Colonic mucosa (tissue), 4 donors: Measurements from ENCODE around the gene TNK1. TPM values are rescaled to one million over a fixed set of nuclear protein-coding genes. Genes with fewer than 3 reads are reported as not detected.

Source experiments
- DNase-seq: peaks from one replicate; pipeline ENCODE4 v3.0.0-alpha.2; 2020
- H3K27ac ChIP-seq: fragments of 200-600 bp; one replicate; pipeline ENCODE4 v1.8.0; 2021
- H3K27me3 ChIP-seq: fragments of 200-600 bp; one replicate; pipeline ENCODE4 v1.8.0; 2021
- H3K36me3 ChIP-seq: fragments of 200-600 bp; one replicate; pipeline ENCODE4 v1.8.0; 2021
- H3K4me1 ChIP-seq: fragments of 200-600 bp; one replicate; pipeline ENCODE4 v1.8.0; 2021; ENCODE audit warnings: mild to moderate bottlenecking
- H3K4me3 ChIP-seq: fragments of 200-600 bp; one replicate; pipeline ENCODE4 v1.8.0; 2021
- H3K9ac ChIP-seq, 2 donors: one replicate each; pipeline ENCODE4 v1.7.0; 2013; ENCODE audit warnings: control low read depth in 2 of 2, low read depth in 2 of 2, low read length in 2 of 2
- H3K9me3 ChIP-seq: fragments of 200-600 bp; one replicate; pipeline ENCODE4 v1.8.0; 2021
- intact Hi-C: fragments of 100-400 bp; cut with DNase I; formaldehyde crosslinking; loops from one replicate; pipeline ENCODE4 v1.14.1; 2022
- total RNA-seq, 2 donors: library from RNA; stranded (reverse); fragmentation: NEBNext Ultra II Directional in 1 of 2; extraction: Animal tissue kit (Norgen Biotek cat#: 25700) in 1 of 2; gene quantifications; one replicate each; pipeline ENCODE4 v1.2.1, GENCODE V29; 2021
- TF ChIP-seq, protein P1 (sequence below): fragments of 200-600 bp; IDR thresholded peaks from one replicate; pipeline ENCODE4 v1.8.0; 2022; ENCODE audit warnings: antibody characterized with exemption, mild to moderate bottlenecking
- donor health status: healthy.
- donor health status: DM: no; HTN: no; CAD: no.
- donor health status: DM: no; HTN: no; CAD: no.

Gene TNK1
- total RNA-seq, 2 donors from 2014 or later, result 18.0 to 22.6 TPM

GRCh38 chr17:7348478-7349242, 32.2 kb upstream of the TNK1 start:
- no peak for DNase-seq
- no peaks in the 10 kb centered on the region for H3K27me3 ChIP-seq
- H3K9ac ChIP-seq, result peak overlapping the region in 1 of 2 donors; percentile 20
- TF ChIP-seq, protein P1, sequence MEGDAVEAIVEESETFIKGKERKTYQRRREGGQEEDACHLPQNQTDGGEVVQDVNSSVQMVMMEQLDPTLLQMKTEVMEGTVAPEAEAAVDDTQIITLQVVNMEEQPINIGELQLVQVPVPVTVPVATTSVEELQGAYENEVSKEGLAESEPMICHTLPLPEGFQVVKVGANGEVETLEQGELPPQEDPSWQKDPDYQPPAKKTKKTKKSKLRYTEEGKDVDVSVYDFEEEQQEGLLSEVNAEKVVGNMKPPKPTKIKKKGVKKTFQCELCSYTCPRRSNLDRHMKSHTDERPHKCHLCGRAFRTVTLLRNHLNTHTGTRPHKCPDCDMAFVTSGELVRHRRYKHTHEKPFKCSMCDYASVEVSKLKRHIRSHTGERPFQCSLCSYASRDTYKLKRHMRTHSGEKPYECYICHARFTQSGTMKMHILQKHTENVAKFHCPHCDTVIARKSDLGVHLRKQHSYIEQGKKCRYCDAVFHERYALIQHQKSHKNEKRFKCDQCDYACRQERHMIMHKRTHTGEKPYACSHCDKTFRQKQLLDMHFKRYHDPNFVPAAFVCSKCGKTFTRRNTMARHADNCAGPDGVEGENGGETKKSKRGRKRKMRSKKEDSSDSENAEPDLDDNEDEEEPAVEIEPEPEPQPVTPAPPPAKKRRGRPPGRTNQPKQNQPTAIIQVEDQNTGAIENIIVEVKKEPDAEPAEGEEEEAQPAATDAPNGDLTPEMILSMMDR, result no peak
- H3K36me3 ChIP-seq, result no peaks in the 10 kb centered on the region
- H3K4me1 ChIP-seq, result peaks cover 9% of the 10 kb centered on the region
- H3K9me3 ChIP-seq, result no peaks in the 10 kb centered on the region
- intact Hi-C loops, result loop anchor here (5.0 kb wide), 1 partner anchor 296 kb away; no protein-coding TSS in a partner anchor
- no peak overlapping the region for H3K27ac ChIP-seq
- no peak overlapping the region for H3K4me3 ChIP-seq

DNA sequence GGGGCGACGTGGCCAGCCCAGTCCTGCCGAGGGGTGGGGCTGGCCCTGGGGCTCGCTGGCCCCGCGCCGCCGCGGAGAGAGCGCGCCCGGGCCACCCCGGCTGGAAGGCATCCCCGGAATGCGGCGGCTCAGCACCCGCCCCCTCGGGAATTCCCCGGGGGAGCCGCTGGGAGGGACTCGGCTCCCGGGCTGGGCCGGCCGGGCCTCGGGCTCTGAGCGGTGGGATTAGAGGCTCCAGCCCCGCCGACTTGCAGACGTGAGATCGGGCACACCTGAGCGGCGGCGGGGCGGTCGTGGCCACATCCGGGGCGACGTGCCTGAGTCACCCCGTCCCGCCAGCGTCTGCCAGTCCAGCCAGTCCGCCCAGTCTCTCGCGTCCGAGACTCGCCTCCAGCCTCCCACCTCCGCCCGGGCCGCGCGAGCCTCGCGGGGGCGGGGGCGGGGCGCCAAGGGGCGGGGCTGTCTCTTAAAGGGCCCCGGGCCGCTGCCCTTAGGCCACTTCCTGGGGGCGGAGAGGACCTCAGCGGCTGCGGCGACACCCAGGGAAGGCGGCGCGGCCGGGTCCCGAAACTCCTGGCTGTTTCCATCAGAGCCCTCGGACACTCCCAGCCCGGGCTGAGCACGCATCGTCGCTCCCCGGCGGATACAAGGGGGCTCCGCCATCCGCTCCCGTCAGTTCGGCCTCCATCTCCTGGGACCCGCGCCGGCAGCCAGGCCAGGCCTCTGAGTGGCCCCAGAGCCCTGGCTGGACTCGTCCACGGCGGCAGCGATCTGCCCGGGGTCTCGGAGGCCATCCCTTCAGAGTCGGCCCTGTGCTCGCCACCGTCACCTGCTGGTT, 29.0 kb upstream of the TNK1 start, which contains the start of gene KCTD11:
Gene KCTD11, plus strand, starts transcription at position 498 of the 838 bp plus-strand sequence.
- TF ChIP-seq, protein P1, result no peak
- intact Hi-C loops, result loop anchor here (10.0 kb wide), 2 partner anchors 163 to 213 kb away; partner anchors contain the start of gene SENP3

GRCh38 chr17:7352503-7352889, 28.4 kb upstream of the TNK1 start:
- Histone ChIP-seq H3K36me3 (no peaks in the 10 kb centered on the region), H3K4me1 (peaks cover 14% of the 10 kb centered on the region), H3K27ac (peak overlapping the region; percentile 99), H3K27me3 (no peaks in the 10 kb centered on the region), H3K9me3 (no peaks in the 10 kb centered on the region), H3K4me3 (peak overlapping the region; percentile 79), H3K9ac (peak overlapping the region; percentile 84 to 98)
- TF ChIP-seq, protein P1, result peak; percentile 37
- intact Hi-C loops, result loop anchor here (10.0 kb wide), 2 partner anchors 162 to 212 kb away; partner anchors contain the start of gene SENP3
- DNase-seq, result no peak

More for the DNA sequence above, 29.0 kb upstream of the TNK1 start, which contains the start of gene KCTD11:
- peak within 1 kb of the TSS; percentile 79 for H3K4me3 ChIP-seq
- H3K4me1 ChIP-seq, result peaks cover 14% of the 10 kb centered on the region
- H3K27ac ChIP-seq, result peak within 1 kb of the TSS; percentile 99
- H3K9me3 ChIP-seq, result no peaks in the 10 kb centered on the region
- peak; percentile 94 for DNase-seq
- H3K9ac ChIP-seq, result peak within 1 kb of the TSS; percentile 93 to 98
- H3K36me3 ChIP-seq, result no peaks in the 10 kb centered on the region
- no peaks in the 10 kb centered on the region for H3K27me3 ChIP-seq

- Histone ChIP-seq H3K27me3 (no peaks in the 10 kb centered on the region), H3K27ac (peak overlapping the region; percentile 99), H3K4me1 (peaks cover 14% of the 10 kb centered on the region), H3K9ac (peak overlapping the region; percentile 84 to 98), H3K9me3 (no peaks in the 10 kb centered on the region), H3K36me3 (no peaks in the 10 kb centered on the region), H3K4me3 (peak overlapping the region; percentile 79)
- intact Hi-C loops, result loop anchor here (10.0 kb wide), 2 partner anchors 162 to 212 kb away; partner anchors contain the start of gene SENP3
- TF ChIP-seq, protein P1, result no peak
- DNase-seq, result no peak
These were observed 27.8 kb upstream of the TNK1 start for GRCh38 chr17:7352910-7353635.
